Keratinocyte (primary cell): Measurements from ENCODE around the gene GCH1. TPM values are rescaled to one million over a fixed set of nuclear protein-coding genes. Genes with fewer than 3 reads are reported as not detected.

ENCODE experiments used
- DNase-seq: peaks from one replicate; pipeline ENCODE4 v3.0.0-alpha.2; 2011; ENCODE audit warnings: low read depth, missing footprints, low spot score
- FAIRE-seq: peaks from 2 replicates; lab custom pipeline; 2011; peaks lifted over from hg19 to GRCh38; lab: Jason Lieb, UNC
- H2AFZ ChIP-seq: 2 replicates; pipeline ENCODE4 v1.6.0; 2012; ENCODE audit warnings: low read length, control low read depth, inconsistent platforms; ENCODE audit not compliant: control insufficient read depth
- H3K27ac ChIP-seq: 2 replicates; pipeline ENCODE4 v1.5.1; 2011; ENCODE audit warnings: low read length; ENCODE audit not compliant: control insufficient read depth, insufficient read depth
- H3K27me3 ChIP-seq: 3 replicates; pipeline ENCODE4 v1.6.0; 2011; ENCODE audit warnings: low read length; ENCODE audit not compliant: control insufficient read depth, insufficient read depth; ENCODE audit errors: extremely low read depth
- H3K36me3 ChIP-seq, 2 experiments: 2 replicates in 1 of 2; 3 replicates in 1 of 2; pipeline ENCODE4 v1.5.1; 2011; ENCODE audit warnings: low read length in 2 of 2, mild to moderate bottlenecking in 1 of 2; ENCODE audit not compliant: control insufficient read depth in 2 of 2, insufficient read depth in 2 of 2; ENCODE audit errors: extremely low read depth in 1 of 2
- H3K4me1 ChIP-seq: 3 replicates; pipeline ENCODE4 v1.5.1; 2011; ENCODE audit warnings: low read length; ENCODE audit not compliant: control insufficient read depth, insufficient read depth; ENCODE audit errors: extremely low read depth
- H3K4me2 ChIP-seq: 3 replicates; pipeline ENCODE4 v1.6.0; 2011; ENCODE audit warnings: low read depth, low read length; ENCODE audit not compliant: control insufficient read depth, insufficient read depth; ENCODE audit errors: extremely low read depth
- H3K4me3 ChIP-seq, 3 experiments: fragments of 200-600 bp in 1 of 3; sonication (generic) in 1 of 3; 2 replicates in 2 of 3; 3 replicates in 1 of 3; pipeline ENCODE4 v1.5.1; 2011 to 2016; ENCODE audit warnings: low read length in 3 of 3, mild to moderate bottlenecking in 3 of 3, control low read depth in 2 of 3, inconsistent platforms in 1 of 3, low read depth in 1 of 3, mixed read lengths in 1 of 3, mixed run types in 1 of 3, moderate library complexity in 1 of 3; ENCODE audit not compliant: control insufficient read depth in 2 of 3, insufficient read depth in 2 of 3; ENCODE audit errors: extremely low read depth in 1 of 3
- H3K79me2 ChIP-seq: 2 replicates; pipeline ENCODE4 v1.6.0; 2012; ENCODE audit warnings: low read length; ENCODE audit not compliant: control insufficient read depth, insufficient read depth
- H3K9ac ChIP-seq: 3 replicates; pipeline ENCODE4 v1.6.0; 2011; ENCODE audit warnings: low read length; ENCODE audit not compliant: control insufficient read depth, insufficient read depth; ENCODE audit errors: extremely low read depth
- H3K9me1 ChIP-seq: 3 replicates; pipeline ENCODE4 v1.6.0; 2011; ENCODE audit warnings: low read length; ENCODE audit not compliant: control insufficient read depth, insufficient read depth; ENCODE audit errors: extremely low read depth
- H3K9me3 ChIP-seq: 2 replicates; pipeline ENCODE4 v1.5.1; 2012; ENCODE audit warnings: low read depth, low read length; ENCODE audit not compliant: control insufficient read depth
- H4K20me1 ChIP-seq: 3 replicates; pipeline ENCODE4 v1.6.0; 2011; ENCODE audit warnings: low read length; ENCODE audit not compliant: control insufficient read depth, insufficient read depth; ENCODE audit errors: extremely low read depth
- CTCF ChIP-seq, 3 experiments: IDR thresholded peaks in 1 of 3; conservative IDR thresholded peaks in 1 of 3; optimal IDR thresholded peaks in 1 of 3; 2 replicates in 2 of 3; 3 replicates in 1 of 3; pipeline versions ENCODE3 to v1.5.1; 2011; ENCODE audit warnings: low read length in 3 of 3, mild to moderate bottlenecking in 3 of 3, moderate library complexity in 2 of 3, control low read depth in 1 of 3, inconsistent platforms in 1 of 3; ENCODE audit not compliant: insufficient read depth in 2 of 3; ENCODE audit errors: extremely low read depth in 1 of 3
- EZH2 ChIP-seq: IDR thresholded peaks from one replicate; pipeline ENCODE4 v1.6.1; 2012; ENCODE audit warnings: inconsistent platforms, mild to moderate bottlenecking, low read length, moderate library complexity
- dilution Hi-C: fragments of 300-500 bp; cut with MboI; formaldehyde crosslinking; loops from one replicate; pipeline ENCODE4 v1.7.0; 2020; ENCODE audit warnings: low sequenced_read_pairs; ENCODE audit not compliant: extremely low pct_ligation_motif_present
- polyA plus RNA-seq, 5 experiments: library from polyadenylated mRNA; depleted of rRNA in 3 of 5; stranded (reverse) in 3 of 5; stranded (forward) in 1 of 5; unstranded in 1 of 5; fragments of >200 nt; gene quantifications; 1 replicate in 1 of 5; 2 replicates in 3 of 5; 3 replicates in 1 of 5; pipeline versions ENCODE4 v1.2.1 to v1.2.3, GENCODE V29; 2011 to 2012; ENCODE audit warnings: missing spikeins in 2 of 5, low read depth in 1 of 5, low replicate concordance in 1 of 5

GCH1 gene
- polyA plus RNA-seq, 1 donor (not counting 4 experiments of a cell fraction or from before 2014, with no cell fraction given), result 3.4 TPM

- Histone ChIP-seq H2AFZ (no peak overlapping the region), H3K27ac (no peak overlapping the region), H3K4me1 (no peaks in the 10 kb centered on the region), H3K36me3 (no peaks in the 10 kb centered on the region), H3K4me3 (no peak overlapping the region), H4K20me1 (no peaks in the 10 kb centered on the region), H3K4me2 (no peak overlapping the region), H3K27me3 (no peaks in the 10 kb centered on the region), H3K79me2 (no peaks in the 10 kb centered on the region), H3K9me1 (no peaks in the 10 kb centered on the region), H3K9me3 (no peaks in the 10 kb centered on the region), H3K9ac (no peak overlapping the region)
- no peak for TF ChIP-seq EZH2
- no peak for TF ChIP-seq CTCF (optimal IDR thresholded peaks at IDR 0.05 in 1 of 3, IDR thresholded peaks at IDR 0.05 in 1 of 3, conservative IDR thresholded peaks at IDR 0.05 in 1 of 3; ENCODE audit: extremely low read depth in 1 of 3, insufficient read depth in 2 of 3, low read length in 3 of 3)
- DNase-seq (no peak), FAIRE-seq (no peak)
- dilution Hi-C loops, result no loop called here
Measured at GRCh38 chr14:54946500-54946899, 43.9 kb upstream of the GCH1 start.

GRCh38 chr14:54944737-54945391 is 42.2 kb upstream of the GCH1 start:
- Histone ChIP-seq H3K4me3 (no peak overlapping the region), H3K36me3 (no peaks in the 10 kb centered on the region), H3K9me1 (no peaks in the 10 kb centered on the region), H3K27ac (no peak overlapping the region), H3K9me3 (no peaks in the 10 kb centered on the region), H3K4me1 (no peaks in the 10 kb centered on the region), H3K27me3 (no peaks in the 10 kb centered on the region), H3K79me2 (no peaks in the 10 kb centered on the region), H3K9ac (no peak overlapping the region), H3K4me2 (no peak overlapping the region), H4K20me1 (no peaks in the 10 kb centered on the region), H2AFZ (no peak overlapping the region)
- DNase-seq (no peak), FAIRE-seq (no peak)
- dilution Hi-C loops, result no loop called here
- TF ChIP-seq EZH2 (no peak), CTCF (optimal IDR thresholded peaks at IDR 0.05 in 1 of 3, IDR thresholded peaks at IDR 0.05 in 1 of 3, conservative IDR thresholded peaks at IDR 0.05 in 1 of 3; ENCODE audit: extremely low read depth in 1 of 3, insufficient read depth in 2 of 3, low read length in 3 of 3) (no peak)
